Neural progenitor cell (in vitro differentiated cells): ENCODE measurements around the gene B3GAT1. TPM values are rescaled to one million over a fixed set of nuclear protein-coding genes. Genes with fewer than 3 reads are reported as not detected.
A peak's percentile ranks its signal among the peaks of the same experiment; 100 is the strongest.

ENCODE experiments used
- DNase-seq: peaks from one replicate; pipeline ENCODE4 v3.0.0-alpha.2; 2016; ENCODE audit warnings: low spot score
- H2AFZ ChIP-seq: fragments of 200-600 bp; sonication (generic); replicated peaks from 2 replicates; pipeline ENCODE4 v1.6.1; 2016; ENCODE audit warnings: antibody characterized with exemption
- H3F3A ChIP-seq: fragments of 200-600 bp; sonication (generic); 2 replicates; pipeline ENCODE4 v1.6.1; 2016; ENCODE audit warnings: antibody characterized with exemption, low read depth
- H3K27ac ChIP-seq: fragments of 200-600 bp; sonication (generic); 2 replicates; pipeline ENCODE4 v1.5.1; 2016; ENCODE audit warnings: mild to moderate bottlenecking
- H3K27me3 ChIP-seq: fragments of 200-600 bp; sonication (generic); 2 replicates; pipeline ENCODE4 v1.6.1; 2016; ENCODE audit warnings: mild to moderate bottlenecking, moderate library complexity
- H3K36me3 ChIP-seq: fragments of 200-600 bp; sonication (generic); 2 replicates; pipeline ENCODE4 v1.5.1; 2016
- H3K4me1 ChIP-seq: fragments of 200-600 bp; sonication (generic); 2 replicates; pipeline ENCODE4 v1.6.1; 2016; ENCODE audit warnings: mixed run types
- H3K4me2 ChIP-seq: fragments of 200-600 bp; sonication (generic); 2 replicates; pipeline ENCODE4 v1.6.1; 2016
- H3K4me3 ChIP-seq: fragments of 200-600 bp; sonication (generic); 2 replicates; pipeline ENCODE4 v1.5.1; 2016
- H3K79me2 ChIP-seq: fragments of 200-600 bp; sonication (generic); 2 replicates; pipeline ENCODE4 v1.6.1; 2016; ENCODE audit warnings: low read depth
- H3K9ac ChIP-seq: fragments of 200-600 bp; sonication (generic); 2 replicates; pipeline ENCODE4 v1.6.1; 2016
- H3K9me3 ChIP-seq: fragments of 200-600 bp; sonication (generic); 2 replicates; pipeline ENCODE4 v1.5.1; 2016; ENCODE audit warnings: low read depth
- H4K20me1 ChIP-seq: fragments of 200-600 bp; sonication (generic); 2 replicates; pipeline ENCODE4 v1.6.1; 2016; ENCODE audit warnings: low read depth
- H3K27ac Mint-ChIP-seq: 3 replicates; pipeline ENCODE4 v1.8.0; 2021; ENCODE audit warnings: mixed read lengths
- H3K27me3 Mint-ChIP-seq: 2 replicates; pipeline ENCODE4 v1.8.0; 2022; ENCODE audit warnings: low read depth, mild to moderate bottlenecking, inconsistent platforms, moderate library complexity, mixed read lengths; ENCODE audit not compliant: insufficient read depth
- H3K36me3 Mint-ChIP-seq: 3 replicates; pipeline ENCODE4 v1.8.0; 2021; ENCODE audit warnings: mixed read lengths
- H3K4me1 Mint-ChIP-seq: 3 replicates; pipeline ENCODE4 v1.8.0; 2021; ENCODE audit warnings: mixed read lengths
- H3K4me3 Mint-ChIP-seq: 3 replicates; pipeline ENCODE4 v1.8.0; 2021; ENCODE audit warnings: mild to moderate bottlenecking, moderate library complexity, mixed read lengths
- H3K9me3 Mint-ChIP-seq: 3 replicates; pipeline ENCODE4 v1.8.0; 2020; ENCODE audit warnings: mixed read lengths
- EZH2 ChIP-seq: fragments of 200-600 bp; sonication (generic); IDR thresholded peaks from 2 replicates; pipeline ENCODE4 v1.6.1; 2017; ENCODE audit warnings: antibody characterized with exemption, mild to moderate bottlenecking, moderate library complexity
- EZH2phosphoT487 ChIP-seq: fragments of 200-600 bp; sonication (generic); IDR thresholded peaks from 2 replicates; pipeline ENCODE4 v1.6.1; 2017; ENCODE audit warnings: antibody characterized with exemption
- total RNA-seq: library from RNA; depleted of rRNA; stranded (reverse); fragments of >200 nt; gene quantifications from 2 replicates; pipeline ENCODE4 v1.2.3, GENCODE V29; 2015; ENCODE audit warnings: low replicate concordance
- TF ChIP-seq, protein P1 (sequence below): fragments of 200-600 bp; sonication (generic); IDR thresholded peaks from 2 replicates; pipeline ENCODE4 v1.5.1; 2017; ENCODE audit warnings: antibody characterized with exemption, mild to moderate bottlenecking

Gene B3GAT1
- total RNA-seq, 1 donor from 2014 or later = 11.0 TPM

DNA sequence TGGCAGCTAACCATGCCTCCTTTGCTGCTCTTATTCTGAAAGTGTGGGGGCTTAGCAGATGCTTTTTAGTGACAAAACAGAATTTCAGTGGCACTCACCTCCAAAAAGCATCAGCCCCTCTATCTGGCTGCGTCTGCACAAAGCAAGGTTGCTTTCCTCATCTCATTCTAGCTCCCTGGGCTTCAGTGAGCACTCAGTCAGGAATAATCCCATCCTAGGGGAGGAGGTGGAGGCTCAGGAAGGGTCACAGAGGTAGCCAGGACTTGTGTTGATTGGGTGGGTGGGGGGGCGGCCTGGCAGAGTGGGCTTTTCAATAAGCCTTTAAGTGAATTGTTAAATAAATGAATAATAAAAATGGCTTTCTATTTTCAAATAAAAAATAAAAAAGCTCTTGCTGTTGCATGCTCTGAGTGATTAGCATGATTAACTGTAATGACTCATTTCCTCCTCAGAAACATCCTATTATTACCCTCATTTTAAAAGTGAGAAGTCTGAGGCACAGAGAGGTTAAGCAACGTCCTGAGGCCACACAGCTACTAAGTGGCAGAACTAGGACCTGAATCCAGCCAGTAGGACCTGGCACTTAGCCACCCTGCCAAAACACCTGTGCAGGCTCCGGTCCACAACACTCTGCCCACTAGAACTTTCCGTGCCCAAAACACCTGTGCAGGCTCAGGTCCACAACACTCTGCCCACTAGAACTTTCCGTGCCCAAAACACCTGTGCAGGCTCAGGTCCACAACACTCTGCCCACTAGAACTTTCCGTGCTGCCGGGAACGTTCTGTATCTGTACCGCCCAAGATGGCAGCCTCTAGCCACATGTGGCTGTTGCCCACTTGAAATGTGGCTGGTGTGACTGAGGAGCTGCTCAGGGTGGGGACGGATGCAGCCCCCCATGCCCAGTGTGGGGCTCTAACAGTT, 5.5 kb downstream of the B3GAT1 start:
- H3F3A ChIP-seq = peaks cover 5% of the 10 kb centered on the region
- H3K36me3 ChIP-seq = no peaks in the 10 kb centered on the region
- H3K27ac ChIP-seq = no peak overlapping the region
- no peak overlapping the region for H3K4me2 ChIP-seq
- H3K9ac ChIP-seq = no peak overlapping the region
- peaks cover 18% of the 10 kb centered on the region for H3K4me1 ChIP-seq
- no peak overlapping the region for H3K4me3 Mint-ChIP-seq
- peaks cover 58% of the 10 kb centered on the region for H3K79me2 ChIP-seq
- peaks cover 9% of the 10 kb centered on the region for H3K36me3 Mint-ChIP-seq
- H3K27me3 ChIP-seq = no peaks in the 10 kb centered on the region
- H3K9me3 ChIP-seq = no peaks in the 10 kb centered on the region
- peaks cover 9% of the 10 kb centered on the region for H3K27me3 Mint-ChIP-seq
- H3K4me3 ChIP-seq = no peak overlapping the region
- peaks cover 59% of the 10 kb centered on the region for H4K20me1 ChIP-seq
- no peak overlapping the region for H2AFZ ChIP-seq
- peak overlapping the region; percentile 94 for H3K27ac Mint-ChIP-seq
- H3K4me1 Mint-ChIP-seq = peaks cover 32% of the 10 kb centered on the region
- no peaks in the 10 kb centered on the region for H3K9me3 Mint-ChIP-seq
- no peak for DNase-seq
- TF ChIP-seq EZH2 = no peak
- no peak for TF ChIP-seq EZH2phosphoT487
- TF ChIP-seq, protein P1, sequence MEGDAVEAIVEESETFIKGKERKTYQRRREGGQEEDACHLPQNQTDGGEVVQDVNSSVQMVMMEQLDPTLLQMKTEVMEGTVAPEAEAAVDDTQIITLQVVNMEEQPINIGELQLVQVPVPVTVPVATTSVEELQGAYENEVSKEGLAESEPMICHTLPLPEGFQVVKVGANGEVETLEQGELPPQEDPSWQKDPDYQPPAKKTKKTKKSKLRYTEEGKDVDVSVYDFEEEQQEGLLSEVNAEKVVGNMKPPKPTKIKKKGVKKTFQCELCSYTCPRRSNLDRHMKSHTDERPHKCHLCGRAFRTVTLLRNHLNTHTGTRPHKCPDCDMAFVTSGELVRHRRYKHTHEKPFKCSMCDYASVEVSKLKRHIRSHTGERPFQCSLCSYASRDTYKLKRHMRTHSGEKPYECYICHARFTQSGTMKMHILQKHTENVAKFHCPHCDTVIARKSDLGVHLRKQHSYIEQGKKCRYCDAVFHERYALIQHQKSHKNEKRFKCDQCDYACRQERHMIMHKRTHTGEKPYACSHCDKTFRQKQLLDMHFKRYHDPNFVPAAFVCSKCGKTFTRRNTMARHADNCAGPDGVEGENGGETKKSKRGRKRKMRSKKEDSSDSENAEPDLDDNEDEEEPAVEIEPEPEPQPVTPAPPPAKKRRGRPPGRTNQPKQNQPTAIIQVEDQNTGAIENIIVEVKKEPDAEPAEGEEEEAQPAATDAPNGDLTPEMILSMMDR = no peak

GRCh38 chr11:134405841-134406240, 6.2 kb downstream of the B3GAT1 start:
- Histone ChIP-seq H3K79me2 (peaks cover 58% of the 10 kb centered on the region), H3K4me2 (no peak overlapping the region), H4K20me1 (peaks cover 54% of the 10 kb centered on the region), H3K27ac (no peak overlapping the region), H3K9ac (no peak overlapping the region), H3K36me3 (peaks cover 3% of the 10 kb centered on the region), H3K4me1 (peaks cover 14% of the 10 kb centered on the region), H3K4me3 (no peak overlapping the region), H3K9me3 (no peaks in the 10 kb centered on the region), H2AFZ (no peak overlapping the region), H3F3A (no peaks in the 10 kb centered on the region), H3K27me3 (no peaks in the 10 kb centered on the region)
- no peak for TF ChIP-seq EZH2phosphoT487
- TF ChIP-seq, protein P1 = no peak
- no peak for TF ChIP-seq EZH2
- DNase-seq = no peak
- no peaks in the 10 kb centered on the region for H3K9me3 Mint-ChIP-seq
- peaks cover 14% of the 10 kb centered on the region for H3K36me3 Mint-ChIP-seq
- H3K27me3 Mint-ChIP-seq = peaks cover 9% of the 10 kb centered on the region
- H3K27ac Mint-ChIP-seq = peak overlapping the region; percentile 94
- H3K4me3 Mint-ChIP-seq = no peak overlapping the region
- peaks cover 29% of the 10 kb centered on the region for H3K4me1 Mint-ChIP-seq

GRCh38 chr11:134405436-134405835, 6.6 kb downstream of the B3GAT1 start:
- Histone ChIP-seq H3F3A (no peaks in the 10 kb centered on the region), H3K4me3 (no peak overlapping the region), H3K79me2 (peaks cover 58% of the 10 kb centered on the region), H3K9ac (no peak overlapping the region), H3K36me3 (peaks cover 3% of the 10 kb centered on the region), H4K20me1 (peaks cover 50% of the 10 kb centered on the region), H3K4me2 (no peak overlapping the region), H2AFZ (no peak overlapping the region), H3K9me3 (no peaks in the 10 kb centered on the region), H3K27ac (no peak overlapping the region), H3K27me3 (no peaks in the 10 kb centered on the region), H3K4me1 (peaks cover 11% of the 10 kb centered on the region)
- Mint-ChIP-seq H3K4me1 (peaks cover 25% of the 10 kb centered on the region), H3K4me3 (no peak overlapping the region), H3K27me3 (peaks cover 9% of the 10 kb centered on the region), H3K27ac (no peak overlapping the region), H3K36me3 (peaks cover 16% of the 10 kb centered on the region), H3K9me3 (no peaks in the 10 kb centered on the region)
- TF ChIP-seq EZH2phosphoT487 = no peak
- no peak for TF ChIP-seq EZH2
- TF ChIP-seq, protein P1 = no peak
- no peak for DNase-seq
